CD4-positive, alpha-beta T cell treated with Interleukin-10 for 1 hour (primary cell): ENCODE data around the gene TRIM71.
"Not testable (repeated sequence)": the region's sequence is repeated elsewhere in the genome, so short reads cannot be mapped to it uniquely, and the experiment has no call there.

Experiments
- DNase-seq: peaks from one replicate; pipeline ENCODE4 v3.0.0-alpha.2; 2020

Gene TRIM71

DNA sequence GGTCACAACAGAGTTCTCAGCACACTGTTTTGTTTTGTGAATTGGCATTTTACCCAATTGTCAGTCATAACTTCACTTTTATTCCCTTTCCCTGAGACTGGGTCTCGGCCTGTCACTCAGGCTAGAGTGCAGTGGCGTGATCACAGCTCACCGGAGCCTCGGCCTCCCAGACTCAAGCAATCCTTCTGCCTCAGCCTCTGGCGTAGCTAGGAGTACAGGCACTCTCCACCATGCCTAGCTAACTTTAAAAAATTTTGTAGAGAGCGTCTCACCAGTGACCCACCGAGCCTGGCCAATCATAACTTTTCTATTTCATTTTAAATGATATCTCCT is 26.5 kb downstream of the TRIM71 start:
- DNase-seq = no peak

DNA sequence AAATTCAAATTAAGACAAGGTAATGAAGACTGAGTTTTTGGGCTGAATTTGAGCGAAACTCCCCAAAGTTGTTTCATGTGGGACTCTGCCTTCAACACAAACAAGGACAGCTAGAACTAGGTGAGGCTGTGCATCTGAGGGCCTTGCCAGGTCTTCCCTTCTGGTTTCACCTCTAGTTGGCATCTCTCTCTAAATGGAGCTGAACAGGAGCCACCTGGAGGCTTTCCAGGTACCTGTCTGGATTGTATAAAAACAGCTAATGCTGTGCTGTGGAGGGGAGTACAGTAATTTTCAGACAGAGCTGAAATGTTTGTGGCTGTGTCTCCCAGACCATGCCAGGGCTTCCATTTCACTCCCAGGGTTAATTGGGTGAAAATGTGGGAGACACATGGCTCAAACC is 27.1 kb downstream of the TRIM71 start:
- DNase-seq = no peak

DNA sequence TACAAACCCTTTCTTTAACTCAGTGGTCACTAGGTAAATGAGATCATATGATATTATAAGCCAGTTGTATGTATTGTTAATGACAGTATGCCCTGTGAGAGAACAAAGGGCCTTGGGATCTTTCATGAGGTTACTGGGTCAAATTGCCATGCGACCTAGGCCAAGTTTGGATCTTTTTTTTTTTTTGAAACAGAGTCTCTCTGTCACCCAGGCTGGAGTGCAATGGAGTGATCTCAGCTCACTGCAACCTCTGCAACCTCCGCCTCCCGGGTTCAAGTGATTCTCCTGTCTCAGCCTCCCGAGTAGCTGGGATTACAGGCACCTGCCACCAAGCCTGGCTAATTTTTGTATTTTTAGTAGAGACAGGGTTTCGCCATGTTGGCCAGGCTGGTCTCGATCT is 27.7 kb downstream of the TRIM71 start:
- not testable (repeated sequence) for DNase-seq

DNA sequence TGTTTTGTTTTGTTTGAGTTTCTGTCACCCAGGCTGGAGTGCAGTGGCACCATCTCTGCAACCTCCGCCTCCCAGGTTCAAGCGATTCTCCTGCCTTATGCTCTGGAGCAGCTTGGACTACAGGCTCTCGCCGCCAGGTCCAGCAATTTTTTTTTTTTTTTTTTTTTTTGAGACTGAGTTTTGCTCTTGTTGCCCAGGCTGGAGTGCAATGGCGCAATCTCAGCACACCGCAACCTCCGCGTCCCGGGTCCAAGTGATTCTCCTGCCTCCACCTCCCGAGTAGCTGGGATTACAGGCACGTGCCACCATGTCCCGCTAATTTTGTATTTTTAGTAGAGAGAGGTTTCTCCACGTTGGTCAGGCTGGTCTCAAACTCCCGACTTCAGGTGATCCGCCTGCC is 29.2 kb downstream of the TRIM71 start:
- not testable (repeated sequence) for DNase-seq

DNA sequence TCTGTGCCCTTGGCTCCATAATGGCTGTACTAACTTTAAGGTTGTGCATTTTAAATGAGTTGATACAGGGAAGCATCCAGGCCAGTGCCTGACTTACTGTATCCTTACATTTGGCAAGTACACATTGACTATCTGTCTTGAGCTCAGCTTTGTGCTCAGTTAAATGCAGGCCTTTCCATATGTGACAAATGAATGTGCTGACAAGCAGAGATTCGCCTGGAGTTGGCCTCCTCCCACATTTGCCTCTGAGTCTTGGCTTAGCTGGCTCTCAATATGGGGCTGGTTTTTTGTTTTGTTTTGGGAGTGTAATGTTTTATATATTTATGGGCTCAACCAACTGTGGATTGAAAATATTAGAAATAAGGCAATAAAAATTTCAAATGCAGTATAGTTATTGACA is 29.7 kb downstream of the TRIM71 start:
- DNase-seq = no peak

DNA sequence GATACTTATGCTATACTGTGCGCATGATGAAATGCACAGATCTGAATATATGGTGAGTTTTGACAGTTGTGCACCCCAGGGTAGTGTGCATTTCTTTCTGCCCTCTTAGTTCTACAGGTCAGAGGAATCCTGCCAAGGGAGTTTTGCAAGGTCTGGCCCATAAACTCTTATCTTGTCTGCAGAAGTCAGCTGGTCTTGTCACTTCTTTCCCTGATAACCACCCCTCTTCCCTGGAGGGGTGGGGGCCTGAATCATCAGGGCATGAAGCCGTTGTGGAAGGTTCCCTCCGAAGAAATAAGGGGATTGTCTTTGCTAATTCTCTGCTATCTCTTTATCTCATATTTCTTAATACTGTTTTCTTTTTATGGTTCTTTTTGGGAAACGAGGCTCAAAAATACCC is 30.4 kb downstream of the TRIM71 start:
- no peak for DNase-seq

DNA sequence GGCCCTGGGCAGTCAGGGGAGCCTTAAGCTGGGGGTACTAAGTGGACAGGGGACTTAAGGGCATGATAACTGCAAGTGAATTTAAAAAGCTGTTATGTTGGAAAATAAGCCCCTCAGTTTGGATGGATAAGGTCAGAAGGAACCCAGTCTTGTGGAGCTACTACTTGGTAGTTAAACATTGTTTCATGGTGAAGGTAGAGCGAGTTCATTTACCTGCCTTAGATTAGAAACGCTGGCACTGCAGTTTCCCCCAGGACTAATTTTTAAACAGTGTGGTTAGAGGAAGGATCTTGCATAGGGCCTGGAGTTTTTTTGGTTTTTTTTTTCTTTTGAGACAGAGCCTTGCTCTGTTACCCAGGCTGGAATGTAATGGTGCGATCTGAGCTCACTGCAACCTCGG is 31.2 kb downstream of the TRIM71 start:
- no peak for DNase-seq

DNA sequence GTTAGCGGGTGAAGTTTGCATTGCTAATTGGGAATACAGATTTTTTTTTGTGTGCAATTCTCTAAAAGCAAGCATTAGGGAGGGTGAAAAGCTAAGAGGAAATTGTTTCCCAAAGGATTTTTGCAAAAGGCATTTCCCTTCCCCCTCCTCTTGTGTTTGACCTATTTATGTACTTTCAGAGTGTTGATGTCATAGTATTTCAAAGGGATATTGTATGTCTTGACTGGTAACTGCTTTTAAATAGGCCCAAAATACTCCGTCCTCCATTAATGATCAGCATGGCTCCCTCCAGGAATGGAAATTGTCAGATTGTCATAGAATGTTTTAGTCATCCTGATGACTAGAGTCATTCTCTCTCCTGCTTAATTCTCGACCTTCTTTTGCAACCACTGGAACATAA is 32.4 kb downstream of the TRIM71 start:
- no peak for DNase-seq

DNA sequence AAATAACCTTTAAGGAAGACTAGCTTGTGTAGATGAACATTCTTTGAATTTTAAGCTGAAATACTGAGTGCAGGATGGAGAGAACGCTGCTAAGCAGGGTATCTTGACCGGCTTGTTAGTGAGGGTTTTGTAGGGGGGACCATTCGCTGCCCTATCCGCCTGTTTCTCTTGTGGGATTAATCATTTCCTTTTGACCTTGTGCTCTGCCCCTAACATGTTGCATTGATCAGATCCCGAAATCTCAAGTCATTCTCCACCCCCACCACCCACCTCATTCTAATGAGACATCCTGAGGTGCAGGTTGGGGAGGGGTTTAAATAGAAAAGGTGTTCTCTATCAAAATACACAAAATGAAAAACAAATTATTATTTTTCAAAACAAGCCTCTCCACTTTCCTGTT is 32.8 kb downstream of the TRIM71 start:
- DNase-seq = no peak

DNA sequence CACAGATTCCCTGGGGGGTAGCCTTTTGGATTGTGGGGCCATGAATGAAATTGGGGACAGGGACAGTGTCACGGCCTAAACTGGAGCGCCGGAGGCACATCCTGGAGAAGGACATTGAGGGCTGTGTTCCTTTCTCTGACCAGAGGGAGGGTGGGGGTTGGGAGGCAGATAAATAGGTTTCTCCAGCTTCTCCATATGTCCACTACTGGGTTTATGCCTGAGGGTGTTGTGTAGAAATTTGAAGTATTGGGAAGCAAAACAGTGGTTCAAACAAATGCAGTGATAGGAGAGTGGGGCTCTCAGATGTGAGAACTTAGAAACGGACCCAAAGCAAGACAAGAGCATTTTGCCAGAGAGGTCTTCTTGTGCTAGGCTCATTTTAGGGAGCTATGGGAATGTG is 34.3 kb downstream of the TRIM71 start:
- no peak for DNase-seq

DNA sequence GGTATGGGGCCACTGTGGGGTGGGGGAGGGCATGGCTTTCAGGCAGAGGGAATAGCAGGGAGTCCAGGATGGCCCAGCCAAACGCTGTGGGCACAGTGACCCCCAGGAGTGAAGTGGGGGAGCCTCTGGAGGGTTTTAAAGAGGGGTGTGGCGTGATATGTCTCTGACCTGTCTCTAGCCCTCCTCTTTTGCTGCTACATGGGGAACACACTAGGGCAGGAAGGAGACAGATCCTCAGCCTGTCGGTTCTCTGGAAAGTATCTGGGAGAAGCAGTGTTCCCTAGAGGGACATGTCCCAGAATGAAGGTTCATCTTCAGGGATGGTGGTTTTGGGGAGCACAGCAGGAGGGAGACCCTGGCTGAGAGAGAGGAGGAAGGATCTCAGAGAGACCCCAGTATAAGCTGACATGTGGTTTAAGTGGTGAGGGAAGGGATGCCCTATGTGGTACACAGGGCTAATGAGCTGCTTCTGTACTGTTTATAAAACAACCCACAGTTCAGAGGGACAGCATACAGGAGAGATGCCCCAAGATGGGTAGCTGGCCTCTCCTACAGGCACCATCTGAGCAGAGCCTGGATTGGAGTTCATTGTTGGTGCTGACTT is 37.7 kb downstream of the TRIM71 start:
- no peak for DNase-seq

DNA sequence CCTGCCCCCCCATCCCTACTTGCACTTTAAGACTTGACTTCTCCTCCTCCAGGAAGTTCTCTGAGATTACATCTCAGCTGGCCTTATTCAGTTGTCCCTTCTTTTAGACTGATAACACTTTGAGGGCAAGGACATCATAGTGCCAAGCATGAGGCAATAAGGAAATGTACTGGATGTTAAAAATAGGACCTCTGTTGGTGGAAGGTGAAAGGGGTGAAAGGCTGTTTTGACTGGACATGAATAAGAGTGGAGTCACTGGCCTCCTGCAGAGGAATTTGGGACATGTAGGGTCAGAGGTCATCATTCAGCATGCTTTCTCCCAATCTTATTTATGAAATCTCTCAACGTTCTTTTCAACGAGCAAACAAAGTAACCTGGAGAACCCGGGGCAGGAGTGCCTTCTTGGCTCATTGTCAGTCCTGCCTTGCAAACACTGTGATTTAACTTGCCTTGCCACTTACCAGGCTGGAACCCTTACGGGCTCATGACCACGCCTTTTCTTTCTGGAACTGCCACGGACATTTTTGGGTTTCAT is 38.6 kb downstream of the TRIM71 start:
- DNase-seq = no peak

DNA sequence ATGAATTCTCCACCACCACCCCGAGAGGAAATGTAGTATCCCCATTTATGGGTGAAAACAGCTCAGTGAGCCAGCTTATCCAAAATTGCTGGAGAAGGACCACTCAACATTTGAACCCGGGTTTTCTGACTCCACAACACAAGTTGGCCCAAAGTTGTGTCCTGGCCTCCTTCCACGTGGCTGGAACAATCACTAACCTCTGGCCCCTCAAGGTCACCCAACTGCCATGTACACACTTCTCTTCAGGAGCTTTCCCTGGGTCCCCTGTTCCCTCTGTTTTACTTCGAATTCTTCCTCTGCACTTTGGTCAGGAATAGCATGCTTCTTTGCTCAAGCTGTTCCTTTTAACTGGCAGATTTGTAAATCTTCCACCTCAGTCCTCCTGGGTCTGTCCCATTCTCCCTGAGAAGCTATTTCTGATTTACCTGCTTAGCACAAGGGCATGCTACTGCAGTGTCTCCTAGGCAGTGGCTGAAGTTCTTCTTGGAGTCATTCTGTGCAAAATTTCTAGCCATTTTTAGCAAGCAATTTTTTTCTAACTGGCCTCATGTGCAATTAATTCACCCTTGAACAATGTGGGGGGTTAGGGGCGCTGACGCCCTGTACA is 39.2 kb downstream of the TRIM71 start:
- DNase-seq = no peak

DNA sequence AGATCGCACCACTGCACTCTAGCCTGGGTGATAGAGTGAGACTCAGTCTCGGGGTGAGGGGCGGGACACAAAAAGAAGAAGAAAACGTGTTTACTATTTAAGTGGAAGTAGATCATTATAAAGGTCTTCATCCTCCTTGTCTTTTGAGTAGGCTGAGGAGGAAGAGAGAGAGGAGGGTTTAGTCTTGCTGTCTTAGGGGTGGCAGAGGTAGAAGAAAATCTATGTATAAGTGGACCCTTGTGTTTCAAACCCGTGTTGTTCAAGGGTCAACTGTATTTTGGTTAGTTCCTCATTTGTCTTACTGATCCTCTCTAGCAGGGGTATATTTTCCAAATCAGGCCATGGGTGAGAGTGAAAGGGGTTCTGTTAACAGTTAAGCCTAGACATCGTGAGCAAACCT is 40.1 kb downstream of the TRIM71 start:
- no peak for DNase-seq

DNA sequence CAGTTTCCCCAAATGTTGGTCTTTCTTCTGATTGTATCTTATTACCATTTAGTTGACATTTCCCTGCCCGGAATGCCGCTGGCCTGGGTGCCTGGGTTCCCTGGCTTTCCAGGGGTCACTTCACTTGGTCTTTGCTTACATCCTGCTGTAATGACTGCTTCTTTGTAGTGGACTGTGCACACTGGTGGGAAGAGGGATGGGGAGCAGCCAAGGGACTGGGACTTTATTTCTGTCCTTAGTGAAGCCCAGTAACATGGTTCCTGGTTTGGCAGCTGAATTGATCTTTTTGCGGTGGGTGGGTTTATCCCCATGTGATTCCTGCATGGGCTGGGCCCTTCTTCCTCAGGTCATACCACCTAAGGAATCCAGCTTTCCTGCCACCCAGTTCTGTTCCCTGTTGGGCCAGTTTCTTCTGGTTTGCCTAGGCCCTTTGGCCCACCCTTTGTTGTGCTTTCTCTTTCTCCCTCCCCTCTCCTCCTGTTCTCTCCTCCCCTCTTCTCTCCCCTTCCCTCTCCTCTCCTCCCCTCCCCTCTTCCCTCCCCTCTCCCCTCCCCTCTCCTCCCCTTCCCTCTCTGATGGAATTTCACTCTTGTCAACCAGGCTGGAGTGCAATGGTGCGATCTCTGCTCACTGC is 41.9 kb downstream of the TRIM71 start:
- no peak for DNase-seq

DNA sequence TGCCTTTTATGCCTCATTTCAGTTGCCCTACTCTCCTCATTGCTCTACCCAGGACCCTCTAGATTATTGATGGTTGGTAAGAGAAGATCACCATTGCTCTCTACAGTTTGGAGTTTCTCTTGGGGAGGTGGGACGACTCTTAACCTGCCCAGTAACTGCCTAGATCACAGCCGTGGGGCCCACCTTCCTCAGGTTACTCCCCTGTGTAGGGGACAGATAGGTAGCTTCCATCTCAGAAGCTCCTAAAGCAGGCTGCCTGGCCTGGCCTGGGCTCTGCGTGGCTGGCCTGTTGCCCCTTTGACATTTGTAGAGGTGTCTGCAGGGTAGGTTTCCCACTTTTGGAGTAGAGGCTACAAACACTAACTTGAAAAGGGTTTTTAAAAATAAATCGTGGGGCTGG is 42.7 kb downstream of the TRIM71 start:
- DNase-seq = no peak

DNA sequence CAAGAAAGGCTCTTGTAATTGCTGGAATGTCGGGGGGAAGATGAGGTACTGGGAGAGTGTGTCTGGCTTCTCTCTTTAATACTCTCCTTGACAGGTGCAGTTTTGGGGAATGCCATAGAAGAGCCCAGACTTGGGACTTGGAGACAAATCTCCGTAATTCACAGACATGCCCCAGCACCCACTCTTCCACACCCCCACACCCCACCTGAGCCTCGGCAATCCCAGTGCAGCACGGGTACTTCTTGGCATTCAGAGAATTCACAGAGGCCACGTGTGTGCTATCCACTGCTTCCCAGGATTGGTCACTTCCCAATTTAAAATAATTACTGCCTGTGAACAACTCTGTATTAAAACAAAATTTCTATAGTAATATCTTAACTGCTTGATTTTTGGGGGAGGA is 43.9 kb downstream of the TRIM71 start:
- no peak for DNase-seq

DNA sequence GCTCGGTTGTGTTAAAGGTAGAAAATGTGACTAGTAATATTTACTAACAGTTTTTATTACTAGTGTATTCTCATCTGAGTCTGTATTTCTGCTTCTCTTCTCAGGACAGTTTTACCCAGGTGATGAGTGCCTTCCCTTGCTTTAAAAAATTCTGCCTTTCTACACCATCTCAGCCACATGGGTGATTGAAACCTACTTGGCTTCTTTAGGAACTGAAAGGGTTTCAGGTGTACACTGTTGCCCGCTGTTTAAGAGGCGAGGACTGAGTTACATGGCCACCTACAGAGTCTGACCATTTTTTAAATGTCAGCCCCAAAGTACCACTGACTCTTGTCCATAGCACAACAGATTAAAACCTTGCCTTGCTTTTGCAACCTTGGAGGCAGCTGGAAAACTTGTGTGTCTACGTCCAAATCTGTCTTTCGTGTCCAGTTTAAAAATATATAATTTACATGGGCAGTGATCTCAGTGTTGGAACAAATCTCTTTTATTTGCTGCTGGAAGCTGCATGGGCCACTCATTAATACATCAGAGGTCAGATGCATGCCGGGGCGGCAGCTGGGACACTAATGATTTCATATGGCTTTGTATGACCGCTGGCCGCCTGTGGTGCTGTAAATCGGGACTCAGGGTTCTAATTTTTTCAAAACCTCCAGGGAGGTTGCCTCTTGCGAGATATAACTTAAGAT is 44.6 kb downstream of the TRIM71 start:
- DNase-seq = no peak

DNA sequence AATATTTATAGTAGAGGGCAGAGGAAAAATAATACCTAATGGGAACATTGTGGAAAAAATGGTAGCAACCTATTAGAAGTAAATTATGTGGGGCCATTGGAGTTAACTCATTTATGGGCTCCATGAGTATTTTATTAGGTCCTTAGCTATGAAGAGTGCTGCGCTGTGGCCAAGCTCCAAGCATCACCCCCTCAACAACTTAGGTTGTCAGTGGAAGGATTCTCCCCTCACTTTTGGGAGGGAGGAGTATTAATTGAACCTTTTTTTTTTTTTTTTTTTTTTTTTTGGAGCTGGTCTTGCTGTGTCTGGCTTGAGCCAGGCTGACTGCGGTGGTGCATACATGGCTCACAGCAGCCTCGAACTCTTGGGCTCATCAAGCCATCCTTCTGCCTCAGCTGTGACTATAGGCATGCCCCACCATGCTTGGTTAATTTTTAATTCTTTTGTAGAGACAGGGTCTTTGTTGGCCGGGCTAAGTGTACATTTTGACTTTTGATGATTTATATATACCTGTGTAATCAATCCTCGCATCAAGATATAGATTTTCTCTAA is 45.2 kb downstream of the TRIM71 start:
- DNase-seq = no peak

DNA sequence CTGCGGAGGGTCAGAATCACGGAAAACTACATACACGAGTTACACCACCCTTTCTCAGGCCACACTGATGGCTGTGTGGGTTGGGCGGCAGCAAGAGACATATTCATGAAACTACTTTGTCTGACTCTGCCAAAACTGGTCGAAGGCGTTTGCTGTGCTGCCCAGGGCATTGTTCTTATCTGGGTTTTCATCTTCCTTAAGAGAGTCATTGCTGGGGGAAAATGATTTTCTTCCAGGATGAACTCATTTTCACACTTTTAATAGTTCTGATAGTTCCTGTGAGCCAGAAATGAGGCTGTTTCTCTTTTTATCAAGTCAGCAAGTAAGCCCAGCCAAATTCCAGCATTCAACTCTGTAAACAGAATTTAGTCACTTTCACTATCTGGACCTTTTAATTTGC is 47.6 kb downstream of the TRIM71 start:
- DNase-seq = no peak

DNA sequence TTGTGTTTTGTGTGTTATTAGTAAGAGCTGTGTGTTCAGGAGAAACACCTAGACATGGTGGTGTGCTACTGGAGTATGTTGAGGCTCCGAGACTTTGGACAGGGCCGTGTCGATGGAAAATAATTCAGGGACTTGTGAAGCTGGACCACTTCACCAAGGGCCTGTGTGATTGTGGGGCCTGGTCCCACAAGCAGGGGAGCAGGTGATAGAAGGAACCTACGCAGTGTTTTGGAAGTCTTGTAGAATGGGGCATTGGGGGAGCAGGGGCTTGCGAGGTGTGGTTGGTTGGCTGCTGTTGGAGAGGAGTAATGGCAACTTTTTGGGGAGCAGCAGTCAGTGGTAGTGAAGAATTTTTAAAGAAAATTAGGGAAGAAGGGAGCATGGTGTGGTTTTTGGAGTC is 48.7 kb downstream of the TRIM71 start:
- no peak for DNase-seq

DNA sequence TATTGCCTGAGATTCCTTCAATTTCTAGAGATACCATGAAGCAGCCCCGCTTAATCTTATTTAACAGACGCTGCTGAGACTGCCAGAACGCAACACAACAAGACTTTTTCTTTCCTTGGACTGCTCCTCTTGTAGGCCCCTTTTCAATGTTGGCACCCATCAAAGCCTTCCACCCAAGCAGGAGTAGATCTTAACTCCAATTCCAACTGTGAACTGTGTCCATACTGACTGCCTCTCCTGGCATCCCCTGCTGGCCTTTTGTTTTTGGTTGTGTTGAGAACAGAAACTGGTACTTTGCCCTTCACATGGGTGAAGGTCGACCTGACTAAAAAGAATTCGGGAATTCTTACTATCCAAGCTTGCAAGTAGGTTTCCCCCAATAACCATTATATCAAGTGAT is 50.2 kb downstream of the TRIM71 start:
- no peak for DNase-seq

DNA sequence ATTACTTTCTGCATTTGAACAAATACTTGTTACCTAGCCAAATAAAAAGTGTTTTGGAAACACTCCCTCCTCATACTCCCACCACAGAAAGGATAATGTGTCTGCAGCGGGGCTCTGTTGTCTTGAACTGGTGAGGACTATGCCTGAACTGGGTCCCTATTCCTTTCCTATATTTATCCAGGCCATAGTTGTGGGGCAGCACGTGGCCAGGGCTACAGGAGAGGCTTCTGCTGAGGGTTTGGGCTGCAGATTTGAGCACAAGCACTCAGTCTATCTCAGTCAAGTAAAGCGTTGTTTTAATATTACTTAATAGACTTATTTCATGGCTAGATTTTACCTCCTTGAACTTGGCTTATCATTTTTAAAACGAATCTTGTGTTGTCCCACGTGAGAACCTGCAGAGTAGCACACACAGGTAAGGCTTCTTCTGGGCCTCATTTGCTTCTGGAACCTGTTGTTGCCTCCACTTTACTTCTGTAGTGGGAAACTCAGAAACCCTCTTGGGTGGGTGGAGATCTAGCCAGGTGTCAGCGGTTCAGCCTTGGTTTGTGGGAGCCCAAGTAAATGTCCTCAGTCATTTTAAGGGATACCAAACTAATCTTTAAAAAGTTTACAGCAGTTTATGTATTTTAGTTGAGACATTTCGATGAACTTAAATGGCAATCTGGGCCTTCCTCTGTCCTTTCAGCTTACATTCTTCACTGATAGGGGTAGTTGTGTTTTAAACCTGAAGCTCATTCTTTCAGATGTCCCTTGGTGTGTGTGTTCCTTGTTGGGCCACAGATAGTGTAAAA is 51.1 kb downstream of the TRIM71 start:
- DNase-seq = no peak
